ENCODE measurements around the gene FYB2. TPM values are rescaled to one million over a fixed set of nuclear protein-coding genes. Genes with fewer than 3 reads are reported as not detected.

Gene FYB2
- total and polyA plus RNA-seq, 8 donors, result 0.31 to 2.2 (median 0.75) TPM; not detected in 3

DNA sequence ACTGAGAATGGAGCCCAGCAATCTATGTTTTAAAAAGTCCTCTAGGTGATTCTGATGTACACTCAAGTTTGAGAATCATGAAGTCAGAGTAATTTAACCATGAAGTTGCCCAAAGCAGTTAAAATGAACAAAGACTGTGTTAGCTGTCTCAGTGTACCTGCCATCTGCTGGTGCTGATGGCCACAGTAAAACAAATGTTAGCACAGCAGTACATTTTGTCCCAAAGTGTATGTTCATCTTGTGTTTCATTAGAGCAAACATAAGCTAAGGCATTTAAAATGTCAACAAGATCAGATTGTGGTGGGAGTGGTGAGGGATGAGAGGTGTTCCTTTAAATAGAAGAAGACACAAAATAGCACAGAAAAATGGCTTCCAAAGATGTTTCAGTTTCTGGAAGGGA, 31.1 kb downstream of the FYB2 start:
- Histone ChIP-seq H3K27me3 (no peaks in the 10 kb centered on the region), H3K36me3 (no peaks in the 10 kb centered on the region), H3K9me3 (no peaks in the 10 kb centered on the region), H3K27ac (peak overlapping the region; percentile 34 to 66 (median 54)), H3K4me1 (peaks cover 0 to 22% (median 15%) of the 10 kb centered on the region in 4 donors), H3K4me3 (no peak overlapping the region)
- no peak for TF ChIP-seq EP300 (IDR thresholded peaks at IDR 0.05)
- no peak for TF ChIP-seq CTCF (IDR thresholded peaks at IDR 0.05)
- no peak for TF ChIP-seq POLR2A (IDR thresholded peaks at IDR 0.05)
- TF ChIP-seq POLR2AphosphoS5 (IDR thresholded peaks at IDR 0.05), result no peak
- DNase-seq, result peak in 1 of 2 donors; percentile 7
- intact Hi-C loops (cut with DNase I; ENCODE audit: low total_unique reads), result no loop called here

DNA sequence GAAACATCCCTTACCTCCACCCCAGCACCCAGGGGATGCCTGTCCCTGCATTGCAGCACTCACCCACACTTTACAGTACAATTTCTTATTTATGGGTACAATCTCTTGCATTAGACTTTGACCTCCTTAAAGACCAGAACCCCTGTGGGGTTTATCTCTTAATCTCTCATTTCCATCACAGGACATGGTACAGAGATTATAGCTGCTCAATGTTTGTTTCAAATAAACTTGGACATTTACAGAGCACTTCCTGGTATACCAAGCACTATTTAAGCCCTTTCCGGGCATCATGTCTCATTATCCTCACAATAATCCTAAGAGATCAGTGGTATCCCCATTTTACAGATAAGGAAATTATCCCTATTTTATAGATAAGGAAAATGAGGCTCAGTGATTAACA, 31.9 kb downstream of the FYB2 start:
- H3K4me1 ChIP-seq, result peaks cover 0 to 22% (median 15%) of the 10 kb centered on the region in 4 donors
- H3K36me3 ChIP-seq, result no peaks in the 10 kb centered on the region
- no peaks in the 10 kb centered on the region for H3K27me3 ChIP-seq
- TF ChIP-seq POLR2AphosphoS5 (IDR thresholded peaks at IDR 0.05) (no peak), POLR2A (IDR thresholded peaks at IDR 0.05) (no peak), EP300 (IDR thresholded peaks at IDR 0.05) (no peak), CTCF (IDR thresholded peaks at IDR 0.05) (no peak)
- intact Hi-C loops (cut with DNase I; ENCODE audit: low total_unique reads), result no loop called here
- DNase-seq, result no peak
- H3K9me3 ChIP-seq, result no peaks in the 10 kb centered on the region
- H3K27ac ChIP-seq, result peak overlapping the region in 2 of 5 donors; percentile 63 to 66
- WGBS, 5 donors, result 30 to 57% (median 43%) methylated on average over 1 of the region's 1 CpG
- H3K4me3 ChIP-seq, result no peak overlapping the region

- H3K36me3 ChIP-seq, result no peaks in the 10 kb centered on the region
- no peaks in the 10 kb centered on the region for H3K9me3 ChIP-seq
- no peak overlapping the region for H3K4me3 ChIP-seq
- TF ChIP-seq CTCF (IDR thresholded peaks at IDR 0.05) (no peak), POLR2A (IDR thresholded peaks at IDR 0.05) (no peak), POLR2AphosphoS5 (IDR thresholded peaks at IDR 0.05) (no peak), EP300 (IDR thresholded peaks at IDR 0.05) (no peak)
- peaks cover 0 to 9% (median 3%) of the 10 kb centered on the region in 4 donors for H3K4me1 ChIP-seq
- intact Hi-C loops (cut with DNase I; ENCODE audit: low total_unique reads), result no loop called here
- no peak for DNase-seq
- H3K27me3 ChIP-seq, result no peaks in the 10 kb centered on the region
- H3K27ac ChIP-seq, result no peak overlapping the region
Observed at GRCh38 chr1:56782773-56783172, 36.4 kb downstream of the FYB2 start.

DNA sequence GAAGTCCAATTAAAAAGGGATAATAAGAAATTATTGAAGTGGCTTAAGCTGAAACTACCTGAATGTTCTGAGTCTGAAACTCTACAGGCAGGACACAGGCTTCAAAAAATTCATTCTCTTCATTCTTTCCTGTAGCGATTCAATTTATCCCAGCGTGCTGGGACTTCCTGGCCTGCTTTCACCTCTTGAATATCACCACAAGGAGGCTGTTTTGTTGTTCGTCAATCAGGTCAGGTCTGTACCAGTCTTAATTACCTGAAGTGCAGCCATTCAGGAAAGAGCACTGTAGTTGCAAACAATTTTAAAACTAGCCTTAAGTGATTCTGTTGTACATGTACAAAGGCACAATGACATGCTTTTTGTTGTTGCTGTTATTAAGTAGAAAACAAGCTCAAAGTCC, 38.4 kb downstream of the FYB2 start:
- Histone ChIP-seq H3K4me3 (no peak overlapping the region), H3K27me3 (no peaks in the 10 kb centered on the region), H3K9me3 (no peaks in the 10 kb centered on the region), H3K36me3 (no peaks in the 10 kb centered on the region), H3K4me1 (no peaks in the 10 kb centered on the region), H3K27ac (no peak overlapping the region)
- intact Hi-C loops (cut with DNase I; ENCODE audit: low total_unique reads), result no loop called here
- DNase-seq, result no peak
- no peak for TF ChIP-seq EP300 (IDR thresholded peaks at IDR 0.05)
- TF ChIP-seq CTCF (IDR thresholded peaks at IDR 0.05), result no peak
- no peak for TF ChIP-seq POLR2A (IDR thresholded peaks at IDR 0.05)
- TF ChIP-seq POLR2AphosphoS5 (IDR thresholded peaks at IDR 0.05), result no peak
- 70 to 90% (median 71%) methylated on average over 3 of the region's 3 CpGs for WGBS, 5 donors
